Activated CD4-positive, alpha-beta memory T cell treated with anti-CD3 and anti-CD28 coated beads for 36 hours (primary cell): ENCODE results near the gene NUDT8. TPM values are rescaled to one million over a fixed set of nuclear protein-coding genes. Genes with fewer than 3 reads are reported as not detected.

ENCODE experiments used
- CTCF ChIA-PET: fragments of 350-600 bp; sonication (Branson Sonifier 250); formaldehyde crosslinking; loops from one replicate; lab custom pipeline; 2021; ENCODE audit warnings: antibody characterized with exemption, inconsistent platforms; lab: Charles Lee
- POLR2A ChIA-PET: fragments of 350-600 bp; sonication (Branson Sonifier 250); formaldehyde crosslinking; loops from one replicate; lab custom pipeline; 2021; ENCODE audit warnings: antibody characterized with exemption; lab: Charles Lee
- DNase-seq: peaks from one replicate; pipeline ENCODE4 v3.0.0-alpha.2; 2020
- H3K27ac Mint-ChIP-seq: one replicate; pipeline ENCODE4 v1.8.0; 2021; ENCODE audit warnings: mixed read lengths
- H3K27me3 Mint-ChIP-seq: one replicate; pipeline ENCODE4 v1.8.0; 2021; ENCODE audit warnings: mixed read lengths
- H3K36me3 Mint-ChIP-seq: one replicate; pipeline ENCODE4 v1.8.0; 2021; ENCODE audit warnings: mixed read lengths
- H3K4me1 Mint-ChIP-seq: one replicate; pipeline ENCODE4 v1.8.0; 2021; ENCODE audit warnings: low read depth, mixed read lengths
- H3K4me3 Mint-ChIP-seq: one replicate; pipeline ENCODE4 v1.8.0; 2021; ENCODE audit warnings: mild to moderate bottlenecking, mixed read lengths
- H3K9me3 Mint-ChIP-seq: one replicate; pipeline ENCODE4 v1.8.0; 2021; ENCODE audit warnings: mixed read lengths
- intact Hi-C: fragments of 100-400 bp; cut with micrococcal nuclease; formaldehyde crosslinking; loops from one replicate; pipeline ENCODE4 v1.15.1; 2023
- total RNA-seq, 2 experiments: library from RNA; stranded (reverse); gene quantifications; one replicate each; pipeline ENCODE4 v1.2.3, GENCODE V29; 2021

The NUDT8 gene
- total RNA-seq, 2 experiments from 2014 or later = 23.3 to 24.3 TPM

- H3K4me1 Mint-ChIP-seq = peaks cover 27% of the 10 kb centered on the region
- H3K4me3 Mint-ChIP-seq = peak overlapping the region; percentile 79
- intact Hi-C loops = no loop called here
- H3K27me3 Mint-ChIP-seq = no peaks in the 10 kb centered on the region
- H3K27ac Mint-ChIP-seq = peak overlapping the region; percentile 98
- ChIA-PET CTCF (interaction anchor here (0.5 to 4.9 kb wide), 9 partner anchors 8 to 193 kb away, joined by 3 to 59 read pairs (median 4); partner anchors contain the start of gene NUDT8), POLR2A (interaction anchor here (1.2 to 1.8 kb wide), 2 partner anchors 16 to 374 kb away, joined by 3 to 17 read pairs; partner anchors contain the start of gene NUDT8)
- H3K9me3 Mint-ChIP-seq = no peaks in the 10 kb centered on the region
- H3K36me3 Mint-ChIP-seq = peaks cover 19% of the 10 kb centered on the region
- DNase-seq = no peak
Measured at GRCh38 chr11:67613313-67613959, 16.3 kb downstream of the NUDT8 start.

- peak overlapping the region; percentile 98 for H3K27ac Mint-ChIP-seq
- H3K9me3 Mint-ChIP-seq = no peaks in the 10 kb centered on the region
- peaks cover 20% of the 10 kb centered on the region for H3K36me3 Mint-ChIP-seq
- H3K4me3 Mint-ChIP-seq = no peak overlapping the region
- CTCF ChIA-PET = interaction anchor here (0.5 to 4.9 kb wide), 3 partner anchors 10 to 40 kb away, joined by 3 to 59 read pairs (median 3); partner anchors contain the start of gene NUDT8
- intact Hi-C loops = no loop called here
- peaks cover 32% of the 10 kb centered on the region for H3K4me1 Mint-ChIP-seq
- no peaks in the 10 kb centered on the region for H3K27me3 Mint-ChIP-seq
- no peak for DNase-seq
- POLR2A ChIA-PET = interaction anchor here (0.6 kb wide), 1 partner anchor 253 kb away, joined by 3 read pairs; no protein-coding TSS in a partner anchor
Measured at GRCh38 chr11:67612751-67613150, 17.0 kb downstream of the NUDT8 start.

GRCh38 chr11:67611704-67612587 is 17.8 kb downstream of the NUDT8 start:
- H3K4me3 Mint-ChIP-seq = no peak overlapping the region
- DNase-seq = no peak
- no peaks in the 10 kb centered on the region for H3K9me3 Mint-ChIP-seq
- POLR2A ChIA-PET = interaction anchor here (0.6 kb wide), 1 partner anchor 252 kb away, joined by 3 read pairs; no protein-coding TSS in a partner anchor
- H3K27me3 Mint-ChIP-seq = no peaks in the 10 kb centered on the region
- H3K27ac Mint-ChIP-seq = peak overlapping the region; percentile 43
- H3K4me1 Mint-ChIP-seq = peaks cover 33% of the 10 kb centered on the region
- intact Hi-C loops = no loop called here
- H3K36me3 Mint-ChIP-seq = peaks cover 20% of the 10 kb centered on the region
- CTCF ChIA-PET = interaction anchor here (4.9 kb wide), 1 partner anchor 17 kb away, joined by 59 read pairs; the partner anchor contains the start of gene NUDT8

GRCh38 chr11:67611165-67611564 is 18.6 kb downstream of the NUDT8 start:
- no peaks in the 10 kb centered on the region for H3K9me3 Mint-ChIP-seq
- no peak overlapping the region for H3K27ac Mint-ChIP-seq
- intact Hi-C loops = no loop called here
- no peak overlapping the region for H3K4me3 Mint-ChIP-seq
- H3K36me3 Mint-ChIP-seq = peaks cover 20% of the 10 kb centered on the region
- POLR2A ChIA-PET = no interaction called here
- DNase-seq = no peak
- H3K27me3 Mint-ChIP-seq = no peaks in the 10 kb centered on the region
- peaks cover 33% of the 10 kb centered on the region for H3K4me1 Mint-ChIP-seq
- CTCF ChIA-PET = no interaction called here

GRCh38 chr11:67610302-67610868 is 19.4 kb downstream of the NUDT8 start:
- DNase-seq = no peak
- intact Hi-C loops = no loop called here
- H3K4me3 Mint-ChIP-seq = no peak overlapping the region
- no peaks in the 10 kb centered on the region for H3K9me3 Mint-ChIP-seq
- ChIA-PET CTCF (no interaction called here), POLR2A (no interaction called here)
- H3K27me3 Mint-ChIP-seq = no peaks in the 10 kb centered on the region
- H3K36me3 Mint-ChIP-seq = peaks cover 20% of the 10 kb centered on the region
- H3K4me1 Mint-ChIP-seq = peaks cover 37% of the 10 kb centered on the region
- H3K27ac Mint-ChIP-seq = no peak overlapping the region

- peaks cover 29% of the 10 kb centered on the region for H3K4me1 Mint-ChIP-seq
- intact Hi-C loops = no loop called here
- CTCF ChIA-PET = interaction anchor here (3.1 kb wide), 1 partner anchor 20 kb away, joined by 18 read pairs; the partner anchor contains the start of gene NUDT8
- POLR2A ChIA-PET = interaction anchor here (0.9 kb wide), 1 partner anchor 11 kb away, joined by 3 read pairs; no protein-coding TSS in a partner anchor
- no peaks in the 10 kb centered on the region for H3K9me3 Mint-ChIP-seq
- no peak overlapping the region for H3K27ac Mint-ChIP-seq
- DNase-seq = no peak
- H3K27me3 Mint-ChIP-seq = no peaks in the 10 kb centered on the region
- H3K36me3 Mint-ChIP-seq = peaks cover 20% of the 10 kb centered on the region
- H3K4me3 Mint-ChIP-seq = no peak overlapping the region
Measured at GRCh38 chr11:67609316-67609715, 20.4 kb downstream of the NUDT8 start.

- H3K27me3 Mint-ChIP-seq = no peaks in the 10 kb centered on the region
- peaks cover 22% of the 10 kb centered on the region for H3K4me1 Mint-ChIP-seq
- DNase-seq = no peak
- H3K4me3 Mint-ChIP-seq = peak overlapping the region; percentile 85
- CTCF ChIA-PET = interaction anchor here (1.4 to 3.1 kb wide), 2 partner anchors 21 to 36 kb away, joined by 4 to 18 read pairs; partner anchors contain the start of gene NUDT8
- no peak overlapping the region for H3K27ac Mint-ChIP-seq
- POLR2A ChIA-PET = interaction anchor here (0.6 to 0.9 kb wide), 2 partner anchors 9 to 12 kb away, joined by 3 read pairs; no protein-coding TSS in a partner anchor
- H3K36me3 Mint-ChIP-seq = peaks cover 20% of the 10 kb centered on the region
- H3K9me3 Mint-ChIP-seq = no peaks in the 10 kb centered on the region
- intact Hi-C loops = no loop called here
Measured at GRCh38 chr11:67608486-67608885, 21.3 kb downstream of the NUDT8 start.

- H3K9me3 Mint-ChIP-seq = no peaks in the 10 kb centered on the region
- no peak for DNase-seq
- H3K27ac Mint-ChIP-seq = peak overlapping the region; percentile 76
- H3K27me3 Mint-ChIP-seq = peaks cover 6% of the 10 kb centered on the region
- ChIA-PET CTCF (interaction anchor here (1.4 to 3.1 kb wide), 2 partner anchors 22 to 35 kb away, joined by 4 to 18 read pairs; partner anchors contain the start of gene NUDT8), POLR2A (no interaction called here)
- peaks cover 20% of the 10 kb centered on the region for H3K36me3 Mint-ChIP-seq
- peaks cover 14% of the 10 kb centered on the region for H3K4me1 Mint-ChIP-seq
- H3K4me3 Mint-ChIP-seq = peak overlapping the region; percentile 85
- intact Hi-C loops = loop anchor here (2.0 kb wide), 2 partner anchors 21 to 25 kb away; partner anchors contain the start of genes GSTP1 and NUDT8
Measured at GRCh38 chr11:67607507-67607906, 22.2 kb downstream of the NUDT8 start.

- intact Hi-C loops = loop anchor here (2.0 kb wide), 2 partner anchors 22 to 24 kb away; partner anchors contain the start of genes GSTP1 and NUDT8
- Mint-ChIP-seq H3K27ac (peak within 1 kb of the TSS; percentile 76), H3K4me3 (peak within 1 kb of the TSS; percentile 85), H3K9me3 (no peaks in the 10 kb centered on the region), H3K36me3 (peaks cover 17% of the 10 kb centered on the region), H3K27me3 (peaks cover 6% of the 10 kb centered on the region), H3K4me1 (peaks cover 13% of the 10 kb centered on the region)
- POLR2A ChIA-PET = no interaction called here
- CTCF ChIA-PET = interaction anchor here (1.8 to 3.1 kb wide), 2 partner anchors 23 kb away, joined by 4 to 18 read pairs; partner anchors contain the start of gene NUDT8
- peak; percentile 98 for DNase-seq
Measured at GRCh38 chr11:67606492-67607295, 23.0 kb downstream of the NUDT8 start, which contains the start of gene NDUFV1. Gene NDUFV1 (plus strand): TSS chr11:67606936. CDS start chr11:67607005, 69 bp downstream.

- Mint-ChIP-seq H3K27ac (peak overlapping the region; percentile 75), H3K27me3 (peaks cover 7% of the 10 kb centered on the region), H3K9me3 (no peaks in the 10 kb centered on the region), H3K4me3 (peak overlapping the region; percentile 85), H3K36me3 (peaks cover 17% of the 10 kb centered on the region), H3K4me1 (peaks cover 13% of the 10 kb centered on the region)
- DNase-seq = no peak
- ChIA-PET POLR2A (no interaction called here), CTCF (interaction anchor here (1.0 to 1.8 kb wide), 2 partner anchors 11 to 24 kb away, joined by 3 to 4 read pairs; partner anchors contain the start of gene NUDT8)
- intact Hi-C loops = loop anchor here (2.0 kb wide), 2 partner anchors 23 kb away; partner anchors contain the start of genes GSTP1 and NUDT8
Measured at GRCh38 chr11:67606093-67606491, 23.6 kb downstream of the NUDT8 start.
